ENCODE measurements around the gene RNF113B.

The RNF113B gene

DNA sequence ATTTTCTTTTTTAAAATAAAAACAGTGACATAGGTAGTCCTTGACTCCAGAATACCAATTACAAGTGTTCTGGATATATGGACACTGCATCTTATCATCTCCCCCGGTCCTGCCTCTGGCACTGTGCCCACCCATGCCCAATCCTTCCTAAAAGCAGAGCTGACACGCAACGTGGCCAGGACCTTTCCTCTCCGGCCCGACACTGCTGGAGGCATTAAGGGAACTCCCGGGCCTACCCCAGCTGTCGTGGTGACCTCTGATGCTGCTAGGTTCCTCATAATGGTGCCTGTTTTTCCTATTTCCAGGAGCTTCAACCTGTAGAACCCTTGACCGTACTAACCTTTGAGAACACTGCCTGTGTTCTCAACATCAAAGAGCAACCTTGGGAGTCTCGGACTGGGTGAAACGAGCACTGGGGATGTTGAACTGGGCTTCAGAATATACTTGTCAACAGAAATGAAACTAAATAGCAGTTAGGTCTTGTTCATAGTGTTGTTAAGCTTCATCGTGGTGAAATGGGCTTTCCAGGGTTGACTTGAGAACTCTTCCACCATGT lies 13.9 kb upstream of the RNF113B start:
- no peaks in the 10 kb centered on the region for H3K79me2 ChIP-seq (ENCODE audit: insufficient read depth, low read length)
- no peaks in the 10 kb centered on the region for H4K20me1 ChIP-seq (ENCODE audit: insufficient read depth, low read length)
- H3F3A ChIP-seq (ENCODE audit: insufficient read depth, low read length), result no peaks in the 10 kb centered on the region
- TF ChIP-seq, protein P1, sequence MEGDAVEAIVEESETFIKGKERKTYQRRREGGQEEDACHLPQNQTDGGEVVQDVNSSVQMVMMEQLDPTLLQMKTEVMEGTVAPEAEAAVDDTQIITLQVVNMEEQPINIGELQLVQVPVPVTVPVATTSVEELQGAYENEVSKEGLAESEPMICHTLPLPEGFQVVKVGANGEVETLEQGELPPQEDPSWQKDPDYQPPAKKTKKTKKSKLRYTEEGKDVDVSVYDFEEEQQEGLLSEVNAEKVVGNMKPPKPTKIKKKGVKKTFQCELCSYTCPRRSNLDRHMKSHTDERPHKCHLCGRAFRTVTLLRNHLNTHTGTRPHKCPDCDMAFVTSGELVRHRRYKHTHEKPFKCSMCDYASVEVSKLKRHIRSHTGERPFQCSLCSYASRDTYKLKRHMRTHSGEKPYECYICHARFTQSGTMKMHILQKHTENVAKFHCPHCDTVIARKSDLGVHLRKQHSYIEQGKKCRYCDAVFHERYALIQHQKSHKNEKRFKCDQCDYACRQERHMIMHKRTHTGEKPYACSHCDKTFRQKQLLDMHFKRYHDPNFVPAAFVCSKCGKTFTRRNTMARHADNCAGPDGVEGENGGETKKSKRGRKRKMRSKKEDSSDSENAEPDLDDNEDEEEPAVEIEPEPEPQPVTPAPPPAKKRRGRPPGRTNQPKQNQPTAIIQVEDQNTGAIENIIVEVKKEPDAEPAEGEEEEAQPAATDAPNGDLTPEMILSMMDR (IDR thresholded peaks at IDR 0.05; ENCODE audit: low read length), result no peak
- H3K9me3 ChIP-seq (ENCODE audit: low read length), result no peaks in the 10 kb centered on the region
- no peak overlapping the region for H3K9ac ChIP-seq (ENCODE audit: low read length)
- no peaks in the 10 kb centered on the region for H3K36me3 ChIP-seq (ENCODE audit: insufficient read depth, low read length)
- H3K27me3 ChIP-seq (ENCODE audit: insufficient read depth, low read length), result no peaks in the 10 kb centered on the region
- H3K9me2 ChIP-seq (ENCODE audit: low read depth, low read length), result no peaks in the 10 kb centered on the region
- no peak overlapping the region for H2AFZ ChIP-seq (ENCODE audit: low read length)
- H3K4me2 ChIP-seq (ENCODE audit: low read length), result no peak overlapping the region
- H3K4me3 ChIP-seq (ENCODE audit: low read depth, low read length, poor library complexity, severe bottlenecking), result no peak overlapping the region
- no peaks in the 10 kb centered on the region for H3K4me1 ChIP-seq (ENCODE audit: insufficient read depth, low read length, severe bottlenecking)
- no peak overlapping the region for H3K27ac ChIP-seq (ENCODE audit: low read depth, low read length, poor library complexity, severe bottlenecking)

DNA sequence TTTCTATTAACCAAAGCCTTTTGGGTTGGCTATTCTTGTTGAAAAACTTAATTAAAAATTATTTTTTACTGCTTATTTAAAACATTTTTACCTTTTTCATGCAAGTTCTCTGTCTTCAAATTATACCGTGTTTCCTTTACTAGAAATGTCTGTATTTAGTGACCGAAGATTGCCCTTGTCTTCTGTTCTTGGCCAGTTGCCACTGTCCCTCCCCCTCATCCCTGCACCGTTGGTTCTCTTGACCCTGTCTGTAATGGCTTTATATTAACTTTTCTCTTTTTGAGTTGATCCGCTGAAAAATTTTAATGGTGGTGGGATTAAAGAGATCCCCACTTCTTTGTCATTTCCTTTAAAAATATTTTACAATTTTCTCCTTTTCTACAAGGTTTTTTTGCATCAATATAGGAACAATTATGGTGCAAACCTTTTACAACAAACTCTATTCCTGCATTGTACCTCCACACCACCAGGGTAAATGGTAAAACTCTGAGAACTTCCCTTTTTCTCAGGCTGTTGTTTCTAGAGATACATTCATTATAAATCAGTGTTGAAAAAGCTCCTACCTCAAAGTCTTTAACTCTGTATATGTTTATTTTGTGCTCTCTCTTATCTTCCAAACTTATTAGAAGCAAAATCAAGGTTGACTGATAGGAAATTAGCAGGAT lies 12.9 kb upstream of the RNF113B start:
- H2AFZ ChIP-seq (ENCODE audit: low read length), result no peak overlapping the region
- TF ChIP-seq, protein P1 (IDR thresholded peaks at IDR 0.05; ENCODE audit: low read length), result no peak
- TF ChIP-seq EZH2 (IDR thresholded peaks at IDR 0.05; ENCODE audit: borderline replicate concordance, low read length), result no peak
- H4K20me1 ChIP-seq (ENCODE audit: insufficient read depth, low read length), result no peaks in the 10 kb centered on the region
- H3K79me2 ChIP-seq (ENCODE audit: insufficient read depth, low read length), result no peaks in the 10 kb centered on the region
- no peaks in the 10 kb centered on the region for H3K27me3 ChIP-seq (ENCODE audit: insufficient read depth, low read length)
- H3K27ac ChIP-seq (ENCODE audit: low read depth, low read length, poor library complexity, severe bottlenecking), result no peak overlapping the region
- no peaks in the 10 kb centered on the region for H3K9me2 ChIP-seq (ENCODE audit: low read depth, low read length)
- H3F3A ChIP-seq (ENCODE audit: insufficient read depth, low read length), result no peaks in the 10 kb centered on the region
- no peak overlapping the region for H3K4me2 ChIP-seq (ENCODE audit: low read length)
- H3K4me3 ChIP-seq (ENCODE audit: low read depth, low read length, poor library complexity, severe bottlenecking), result no peak overlapping the region
- no peaks in the 10 kb centered on the region for H3K36me3 ChIP-seq (ENCODE audit: insufficient read depth, low read length)
- H3K9ac ChIP-seq (ENCODE audit: low read length), result no peak overlapping the region
- H3K9me3 ChIP-seq (ENCODE audit: low read length), result no peaks in the 10 kb centered on the region
- H3K4me1 ChIP-seq (ENCODE audit: insufficient read depth, low read length, severe bottlenecking), result no peaks in the 10 kb centered on the region

DNA sequence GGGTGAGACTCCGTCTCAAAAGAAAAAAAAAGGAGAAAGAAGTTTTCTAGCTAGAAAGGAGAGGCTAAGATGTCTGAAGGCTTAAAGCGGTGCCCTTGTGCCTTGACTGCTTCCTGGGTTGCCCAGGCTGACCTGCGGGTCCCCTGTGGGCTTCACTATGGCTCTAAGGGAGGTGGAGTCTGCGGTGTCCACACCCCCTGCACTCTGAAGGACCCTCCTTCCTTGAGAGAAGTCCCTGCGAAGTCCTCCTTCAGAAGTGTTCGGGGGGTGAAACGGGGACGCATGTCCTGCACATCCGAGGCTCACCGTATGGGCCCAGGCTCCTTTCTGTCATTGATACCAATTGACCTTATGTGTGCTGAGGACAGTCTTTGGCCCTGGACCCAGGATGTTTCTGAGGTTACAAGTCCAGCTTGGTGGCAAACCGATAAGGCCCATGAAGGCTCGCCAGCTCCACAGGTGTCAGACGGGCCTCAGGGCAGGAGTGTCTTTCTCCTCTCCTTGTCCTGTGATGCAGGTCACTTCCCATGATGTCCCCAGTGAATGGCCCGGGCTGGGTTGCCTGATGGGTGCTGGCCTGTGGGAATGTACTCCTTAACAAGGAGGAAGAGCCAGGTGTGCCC lies 11.6 kb upstream of the RNF113B start:
- H3K4me1 ChIP-seq (ENCODE audit: insufficient read depth, low read length, severe bottlenecking), result no peaks in the 10 kb centered on the region

More for the DNA sequence above, 11.6 kb upstream of the RNF113B start:
- TF ChIP-seq EZH2 (IDR thresholded peaks at IDR 0.05; ENCODE audit: borderline replicate concordance, low read length), result no peak
- TF ChIP-seq, protein P1 (IDR thresholded peaks at IDR 0.05; ENCODE audit: low read length), result no peak
- Histone ChIP-seq H3K79me2 (ENCODE audit: insufficient read depth, low read length) (no peaks in the 10 kb centered on the region), H3K9me2 (ENCODE audit: low read depth, low read length) (no peaks in the 10 kb centered on the region), H2AFZ (ENCODE audit: low read length) (no peak overlapping the region), H3K9ac (ENCODE audit: low read length) (no peak overlapping the region), H3K9me3 (ENCODE audit: low read length) (no peaks in the 10 kb centered on the region), H3K27ac (ENCODE audit: low read depth, low read length, poor library complexity, severe bottlenecking) (no peak overlapping the region), H4K20me1 (ENCODE audit: insufficient read depth, low read length) (no peaks in the 10 kb centered on the region), H3K27me3 (ENCODE audit: insufficient read depth, low read length) (no peaks in the 10 kb centered on the region), H3F3A (ENCODE audit: insufficient read depth, low read length) (no peaks in the 10 kb centered on the region), H3K4me3 (ENCODE audit: low read depth, low read length, poor library complexity, severe bottlenecking) (no peak overlapping the region), H3K36me3 (ENCODE audit: insufficient read depth, low read length) (no peaks in the 10 kb centered on the region), H3K4me2 (ENCODE audit: low read length) (no peak overlapping the region)
